SH-SY5Y (cell line): ENCODE results near the gene LPIN3.

Experiments used
- GATA2 ChIP-seq: IDR thresholded peaks from 2 replicates; pipeline ENCODE4 v1.6.1; 2011; ENCODE audit warnings: mild to moderate bottlenecking, low read depth, low read length
- GATA3 ChIP-seq: IDR thresholded peaks from 2 replicates; pipeline ENCODE4 v1.6.1; 2011; ENCODE audit warnings: low read depth, mild to moderate bottlenecking, low read length, moderate library complexity

- TF ChIP-seq GATA2 (no peak), GATA3 (no peak)
Observed at GRCh38 chr20:41335591-41335990, 5.0 kb upstream of the LPIN3 start.
